ENCODE results near the gene HTT.

The HTT gene

GRCh38 chr4:3177426-3177825 is 102.9 kb downstream of the HTT start:
- no peak for DNase-seq

- DNase-seq: no peak
Observed at GRCh38 chr4:3177905-3178304, 103.4 kb downstream of the HTT start.

GRCh38 chr4:3178351-3178750 is 103.9 kb downstream of the HTT start:
- DNase-seq: no peak

- no peak for DNase-seq
Observed at GRCh38 chr4:3179126-3179706, 104.7 kb downstream of the HTT start.

- no peak for DNase-seq
Observed at GRCh38 chr4:3183008-3183407, 108.5 kb downstream of the HTT start.

- no peak for DNase-seq
Observed at GRCh38 chr4:3184725-3185124, 110.2 kb downstream of the HTT start.

- DNase-seq: no peak
Observed at GRCh38 chr4:3186609-3187008, 112.1 kb downstream of the HTT start.

- no peak for DNase-seq
Observed at GRCh38 chr4:3188118-3188517, 113.6 kb downstream of the HTT start.

GRCh38 chr4:3189459-3189858 is 115.0 kb downstream of the HTT start:
- DNase-seq: no peak

GRCh38 chr4:3190549-3190948 is 116.1 kb downstream of the HTT start:
- no peak for DNase-seq

GRCh38 chr4:3192188-3192587 is 117.7 kb downstream of the HTT start:
- DNase-seq: no peak

- DNase-seq: no peak
Observed at GRCh38 chr4:3192827-3193226, 118.3 kb downstream of the HTT start.

- no peak for DNase-seq
Observed at GRCh38 chr4:3193531-3194203, 119.2 kb downstream of the HTT start.

GRCh38 chr4:3196670-3197359 is 122.3 kb downstream of the HTT start:
- DNase-seq: no peak

GRCh38 chr4:3197366-3198105 is 123.1 kb downstream of the HTT start:
- DNase-seq: no peak

GRCh38 chr4:3198906-3199305 is 124.4 kb downstream of the HTT start:
- no peak for DNase-seq

- no peak for DNase-seq
Observed at GRCh38 chr4:3199653-3200422, 125.4 kb downstream of the HTT start.

- DNase-seq: no peak
Observed at GRCh38 chr4:3200423-3201090, 126.1 kb downstream of the HTT start.

- DNase-seq: no peak
Observed at GRCh38 chr4:3201718-3202702, 127.5 kb downstream of the HTT start.

GRCh38 chr4:3202836-3203820 is 128.6 kb downstream of the HTT start:
- DNase-seq: peak; percentile 4

Measured in femur (tissue), 1 donor.